GM23338 (cell line): ENCODE data around the gene STRBP. TPM values are rescaled to one million over a fixed set of nuclear protein-coding genes. Genes with fewer than 3 reads are reported as not detected.

Experiments used
- ATAC-seq: fragments of 200-7000 bp; cut with Tn5 transposase; 3 replicates; pipeline ENCODE4 v1.9.1; 2020
- DNase-seq: peaks from one replicate; pipeline ENCODE4 v3.0.0-alpha.2; 2015; ENCODE audit warnings: low spot score
- H2AFZ ChIP-seq: fragments of 200-600 bp; sonication (generic); 2 replicates; pipeline ENCODE4 v1.8.0; 2016; ENCODE audit warnings: antibody characterized with exemption, mild to moderate bottlenecking, moderate library complexity
- H3F3A ChIP-seq: fragments of 200-600 bp; sonication (generic); replicated peaks from 2 replicates; pipeline ENCODE4 v1.8.0; 2017; ENCODE audit warnings: antibody characterized with exemption, mixed run types, low read depth
- H3K27ac ChIP-seq: fragments of 200-600 bp; sonication (generic); 2 replicates; pipeline ENCODE4 v1.6.1; 2016; ENCODE audit warnings: low read depth
- H3K27me3 ChIP-seq: fragments of 200-600 bp; sonication (generic); 2 replicates; pipeline ENCODE4 v1.8.0; 2016; ENCODE audit warnings: mild to moderate bottlenecking, mixed run types, moderate library complexity; ENCODE audit not compliant: insufficient read depth
- H3K36me3 ChIP-seq: fragments of 200-600 bp; sonication (generic); 2 replicates; pipeline ENCODE4 v1.8.0; 2016; ENCODE audit warnings: mild to moderate bottlenecking; ENCODE audit not compliant: insufficient read depth
- H3K4me1 ChIP-seq: fragments of 200-600 bp; sonication (generic); 2 replicates; pipeline ENCODE4 v1.8.0; 2016; ENCODE audit warnings: mild to moderate bottlenecking, moderate library complexity; ENCODE audit not compliant: insufficient read depth
- H3K4me2 ChIP-seq: fragments of 200-600 bp; sonication (generic); 2 replicates; pipeline ENCODE4 v1.7.1; 2017; ENCODE audit warnings: mixed run types
- H3K4me3 ChIP-seq: fragments of 200-600 bp; sonication (generic); 2 replicates; pipeline ENCODE4 v1.6.1; 2016; ENCODE audit warnings: mixed run types
- H3K79me2 ChIP-seq: fragments of 200-600 bp; sonication (generic); replicated peaks from 2 replicates; pipeline ENCODE4 v1.8.0; 2017; ENCODE audit warnings: mild to moderate bottlenecking; ENCODE audit not compliant: insufficient read depth
- H3K9me2 ChIP-seq: fragments of 200-600 bp; sonication (generic); 2 replicates; pipeline ENCODE4 v1.8.0; 2017; ENCODE audit not compliant: insufficient read depth
- H4K20me1 ChIP-seq: fragments of 200-600 bp; sonication (generic); replicated peaks from 2 replicates; pipeline ENCODE4 v1.8.0; 2017; ENCODE audit warnings: mild to moderate bottlenecking; ENCODE audit not compliant: insufficient read depth
- H3K27ac Mint-ChIP-seq: 2 replicates; pipeline ENCODE4 v1.8.0; 2020; ENCODE audit warnings: inconsistent platforms, mild to moderate bottlenecking, moderate library complexity, mixed read lengths
- H3K27me3 Mint-ChIP-seq: 3 replicates; pipeline ENCODE4 v1.8.0; 2022; ENCODE audit warnings: low read depth, mild to moderate bottlenecking, moderate library complexity, mixed read lengths, inconsistent platforms; ENCODE audit not compliant: insufficient read depth, poor library complexity
- H3K36me3 Mint-ChIP-seq: 3 replicates; pipeline ENCODE4 v1.8.0; 2021; ENCODE audit warnings: low read depth, mild to moderate bottlenecking, inconsistent platforms, moderate library complexity, mixed read lengths
- H3K4me1 Mint-ChIP-seq: 3 replicates; pipeline ENCODE4 v1.8.0; 2020; ENCODE audit warnings: mild to moderate bottlenecking, inconsistent platforms, mixed read lengths
- H3K4me3 Mint-ChIP-seq: 3 replicates; pipeline ENCODE4 v1.8.0; 2021; ENCODE audit warnings: moderate library complexity, mild to moderate bottlenecking, inconsistent platforms, mixed read lengths
- H3K9me3 Mint-ChIP-seq: 3 replicates; pipeline ENCODE4 v1.8.0; 2020; ENCODE audit warnings: moderate library complexity, mild to moderate bottlenecking, inconsistent platforms, mixed read lengths
- CREB1 ChIP-seq: fragments of 250-450 bp; sonication (Bioruptor Pico); IDR thresholded peaks from 2 replicates; pipeline ENCODE4 v1.5.0; 2020; ENCODE audit warnings: low read depth, mild to moderate bottlenecking, moderate library complexity
- ETS1 ChIP-seq: IDR thresholded peaks from 2 replicates; pipeline ENCODE4 v1.6.1; 2016; ENCODE audit warnings: antibody characterized with exemption
- EZH2 ChIP-seq: fragments of 200-600 bp; sonication (generic); IDR thresholded peaks from one replicate; pipeline ENCODE4 v1.8.0; 2017; ENCODE audit warnings: antibody characterized with exemption, mild to moderate bottlenecking, low read depth; ENCODE audit not compliant: unreplicated experiment
- EZH2phosphoT487 ChIP-seq: fragments of 200-600 bp; sonication (generic); IDR thresholded peaks from one replicate; pipeline ENCODE4 v1.8.1; 2018; ENCODE audit warnings: antibody characterized with exemption; ENCODE audit not compliant: unreplicated experiment
- JUNB ChIP-seq: IDR thresholded peaks from one replicate; pipeline ENCODE4 v1.6.1; 2016; ENCODE audit warnings: antibody characterized with exemption; ENCODE audit not compliant: unreplicated experiment
- NANOG ChIP-seq: IDR thresholded peaks from 2 replicates; pipeline ENCODE4 v1.6.1; 2016; ENCODE audit warnings: antibody characterized with exemption, borderline replicate concordance
- POLR2AphosphoS5 ChIP-seq: IDR thresholded peaks from 2 replicates; pipeline ENCODE4 v1.6.1; 2016; ENCODE audit warnings: antibody characterized with exemption, low read depth
- STAT1 ChIP-seq: IDR thresholded peaks from one replicate; pipeline ENCODE4 v1.6.1; 2016; ENCODE audit warnings: antibody characterized with exemption; ENCODE audit not compliant: unreplicated experiment
- ZNF114 ChIP-seq: fragments of 250-450 bp; sonication (Bioruptor Pico); IDR thresholded peaks from 2 replicates; pipeline ENCODE4 v1.5.0; 2020; ENCODE audit warnings: mild to moderate bottlenecking, moderate library complexity
- ZNF331 ChIP-seq: fragments of 250-450 bp; sonication (Bioruptor Pico); IDR thresholded peaks from 2 replicates; pipeline ENCODE4 v1.5.0; 2020; ENCODE audit warnings: low read depth, mild to moderate bottlenecking, moderate library complexity
- ZNF462 ChIP-seq: fragments of 250-450 bp; sonication (Bioruptor Pico); IDR thresholded peaks from 2 replicates; pipeline ENCODE4 v1.5.0; 2020; ENCODE audit warnings: mild to moderate bottlenecking, moderate library complexity
- polyA plus RNA-seq: library from polyadenylated mRNA; unstranded; fragments of >200 nt; fragmentation: Nextera tagmentation; extraction: Ambion mirVana; gene quantifications from 2 replicates; pipeline ENCODE4 v1.2.1, GENCODE V29; 2016
- total RNA-seq: library from RNA; depleted of rRNA; stranded (reverse); fragments of >200 nt; shearing (Covaris generic); gene quantifications from 2 replicates; pipeline ENCODE4 v1.2.3, GENCODE V29; 2014
- TF ChIP-seq, protein P1 (sequence below): IDR thresholded peaks from one replicate; pipeline ENCODE4 v1.6.1; 2018; ENCODE audit warnings: antibody characterized with exemption; ENCODE audit not compliant: unreplicated experiment

STRBP gene
- total and polyA plus RNA-seq, 2 experiments from 2014 or later: 80.5 to 116 TPM

- Mint-ChIP-seq H3K4me1 (peaks cover 42% of the 10 kb centered on the region), H3K9me3 (no peaks in the 10 kb centered on the region)
Measured at GRCh38 chr9:123239726-123240125, 28.7 kb downstream of the STRBP start.

More at GRCh38 chr9:123239726-123240125, 28.7 kb downstream of the STRBP start:
- no peaks in the 10 kb centered on the region for H3K27me3 ChIP-seq
- no peak overlapping the region for H3K27ac ChIP-seq
- ATAC-seq (no peak), DNase-seq (no peak)
- peaks cover 30% of the 10 kb centered on the region for H3K4me1 ChIP-seq
- H3K4me2 ChIP-seq: no peak overlapping the region
- TF ChIP-seq ZNF331 (CRISPR knock-in tag) (no peak), POLR2AphosphoS5 (no peak), ZNF462 (CRISPR knock-in tag) (no peak), NANOG (no peak), EZH2 (no peak), JUNB (no peak), ZNF114 (CRISPR knock-in tag) (no peak), CREB1 (CRISPR knock-in tag) (no peak), ETS1 (no peak), EZH2phosphoT487 (no peak), STAT1 (no peak)
- TF ChIP-seq, protein P1, sequence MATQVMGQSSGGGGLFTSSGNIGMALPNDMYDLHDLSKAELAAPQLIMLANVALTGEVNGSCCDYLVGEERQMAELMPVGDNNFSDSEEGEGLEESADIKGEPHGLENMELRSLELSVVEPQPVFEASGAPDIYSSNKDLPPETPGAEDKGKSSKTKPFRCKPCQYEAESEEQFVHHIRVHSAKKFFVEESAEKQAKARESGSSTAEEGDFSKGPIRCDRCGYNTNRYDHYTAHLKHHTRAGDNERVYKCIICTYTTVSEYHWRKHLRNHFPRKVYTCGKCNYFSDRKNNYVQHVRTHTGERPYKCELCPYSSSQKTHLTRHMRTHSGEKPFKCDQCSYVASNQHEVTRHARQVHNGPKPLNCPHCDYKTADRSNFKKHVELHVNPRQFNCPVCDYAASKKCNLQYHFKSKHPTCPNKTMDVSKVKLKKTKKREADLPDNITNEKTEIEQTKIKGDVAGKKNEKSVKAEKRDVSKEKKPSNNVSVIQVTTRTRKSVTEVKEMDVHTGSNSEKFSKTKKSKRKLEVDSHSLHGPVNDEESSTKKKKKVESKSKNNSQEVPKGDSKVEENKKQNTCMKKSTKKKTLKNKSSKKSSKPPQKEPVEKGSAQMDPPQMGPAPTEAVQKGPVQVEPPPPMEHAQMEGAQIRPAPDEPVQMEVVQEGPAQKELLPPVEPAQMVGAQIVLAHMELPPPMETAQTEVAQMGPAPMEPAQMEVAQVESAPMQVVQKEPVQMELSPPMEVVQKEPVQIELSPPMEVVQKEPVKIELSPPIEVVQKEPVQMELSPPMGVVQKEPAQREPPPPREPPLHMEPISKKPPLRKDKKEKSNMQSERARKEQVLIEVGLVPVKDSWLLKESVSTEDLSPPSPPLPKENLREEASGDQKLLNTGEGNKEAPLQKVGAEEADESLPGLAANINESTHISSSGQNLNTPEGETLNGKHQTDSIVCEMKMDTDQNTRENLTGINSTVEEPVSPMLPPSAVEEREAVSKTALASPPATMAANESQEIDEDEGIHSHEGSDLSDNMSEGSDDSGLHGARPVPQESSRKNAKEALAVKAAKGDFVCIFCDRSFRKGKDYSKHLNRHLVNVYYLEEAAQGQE: no peak
- H3K27ac Mint-ChIP-seq: no peak overlapping the region
- H3K4me3 ChIP-seq: no peak overlapping the region
- peaks cover 100% of the 10 kb centered on the region for H3K79me2 ChIP-seq
- peaks cover 42% of the 10 kb centered on the region for H4K20me1 ChIP-seq
- H3K27me3 Mint-ChIP-seq: peaks cover 5% of the 10 kb centered on the region
- no peaks in the 10 kb centered on the region for H3K36me3 ChIP-seq
- H3K36me3 Mint-ChIP-seq: peaks cover 5% of the 10 kb centered on the region; the same call in 2 of the 3 replicates
- H3K9me2 ChIP-seq: no peaks in the 10 kb centered on the region
- H3K4me3 Mint-ChIP-seq: no peak overlapping the region
- H2AFZ ChIP-seq: no peak overlapping the region
- no peaks in the 10 kb centered on the region for H3F3A ChIP-seq
